GM23248 (cell line): ENCODE data around the gene SLIT3. TPM values are rescaled to one million over a fixed set of nuclear protein-coding genes. Genes with fewer than 3 reads are reported as not detected.

ENCODE experiments used
- DNase-seq: peaks from one replicate; pipeline ENCODE4 v3.0.0-alpha.2; 2015
- H2AFZ ChIP-seq: fragments of 200-600 bp; sonication (generic); 2 replicates; pipeline ENCODE4 v1.6.1; 2016; ENCODE audit warnings: antibody characterized with exemption
- H3F3A ChIP-seq: fragments of 200-600 bp; sonication (generic); 2 replicates; pipeline ENCODE4 v1.6.1; 2016; ENCODE audit warnings: mild to moderate bottlenecking, antibody characterized with exemption, mixed run types; ENCODE audit not compliant: insufficient read depth
- H3K27ac ChIP-seq: fragments of 200-600 bp; sonication (generic); 2 replicates; pipeline ENCODE4 v1.5.1; 2016; ENCODE audit warnings: mild to moderate bottlenecking
- H3K27me3 ChIP-seq: fragments of 200-600 bp; sonication (generic); replicated peaks from 2 replicates; pipeline ENCODE4 v1.6.1; 2016; ENCODE audit warnings: mild to moderate bottlenecking; ENCODE audit not compliant: insufficient read depth
- H3K36me3 ChIP-seq: fragments of 200-600 bp; sonication (generic); 2 replicates; pipeline ENCODE4 v1.6.1; 2016; ENCODE audit warnings: low read depth, mild to moderate bottlenecking
- H3K4me1 ChIP-seq: fragments of 200-600 bp; sonication (generic); 2 replicates; pipeline ENCODE4 v1.6.1; 2016; ENCODE audit warnings: mild to moderate bottlenecking; ENCODE audit not compliant: insufficient read depth
- H3K4me2 ChIP-seq: fragments of 200-600 bp; sonication (generic); one replicate; pipeline ENCODE4 v1.6.1; 2016; ENCODE audit warnings: mild to moderate bottlenecking; ENCODE audit not compliant: unreplicated experiment
- H3K4me3 ChIP-seq: fragments of 200-600 bp; sonication (generic); 2 replicates; pipeline ENCODE4 v1.5.1; 2016; ENCODE audit warnings: mild to moderate bottlenecking
- H3K79me2 ChIP-seq: fragments of 200-600 bp; sonication (generic); 2 replicates; pipeline ENCODE4 v1.6.1; 2016; ENCODE audit warnings: mild to moderate bottlenecking; ENCODE audit not compliant: insufficient read depth
- H3K9ac ChIP-seq: fragments of 200-600 bp; sonication (generic); 2 replicates; pipeline ENCODE4 v1.6.1; 2016; ENCODE audit warnings: mild to moderate bottlenecking
- H3K9me2 ChIP-seq: fragments of 200-600 bp; sonication (generic); 2 replicates; pipeline ENCODE4 v1.6.1; 2016; ENCODE audit warnings: mixed run types, mild to moderate bottlenecking, moderate library complexity; ENCODE audit not compliant: insufficient read depth
- H3K9me3 ChIP-seq: fragments of 200-600 bp; sonication (generic); one replicate; pipeline ENCODE4 v1.6.1; 2017; ENCODE audit warnings: low read depth
- H4K20me1 ChIP-seq: fragments of 200-600 bp; sonication (generic); 2 replicates; pipeline ENCODE4 v1.6.0; 2016; ENCODE audit not compliant: insufficient read depth
- EZH2 ChIP-seq: fragments of 200-600 bp; sonication (generic); IDR thresholded peaks from 2 replicates; pipeline ENCODE4 v1.6.1; 2018; ENCODE audit warnings: antibody characterized with exemption, mild to moderate bottlenecking; ENCODE audit not compliant: insufficient read depth, poor library complexity, severe bottlenecking
- EZH2phosphoT487 ChIP-seq: fragments of 200-600 bp; sonication (generic); IDR thresholded peaks from 2 replicates; pipeline ENCODE4 v1.6.1; 2018; ENCODE audit warnings: antibody characterized with exemption, moderate library complexity, mild to moderate bottlenecking, low read depth; ENCODE audit not compliant: insufficient read depth
- WGBS, 2 experiments: methylation state at CpG; one replicate each; pipeline ENCODE4 v1.1.6; 2015 to 2017; ENCODE audit warnings: low lambda C conversion rate in 2 of 2, low coverage in 1 of 2; ENCODE audit errors: missing lambda C conversion rate in 2 of 2; 5-methylcytosine and 5-hydroxymethylcytosine counted together
- in situ Hi-C: fragments of 300-500 bp; cut with MboI; formaldehyde crosslinking; loops from 2 replicates; pipeline ENCODE4 v1.15.0; 2020
- polyA plus RNA-seq: library from polyadenylated mRNA; unstranded; fragments of >200 nt; fragmentation: Nextera tagmentation; extraction: Ambion mirVana; gene quantifications from 2 replicates; pipeline ENCODE4 v1.2.1, GENCODE V29; 2016
- total RNA-seq: library from RNA; depleted of rRNA; stranded (reverse); fragments of >200 nt; shearing (Covaris generic); gene quantifications from 2 replicates; pipeline ENCODE4 v1.2.3, GENCODE V29; 2014

Gene SLIT3
- total and polyA plus RNA-seq, 2 experiments from 2014 or later: 61.9 to 100 TPM

- H3K4me1 ChIP-seq: peaks cover 13% of the 10 kb centered on the region
- no peak overlapping the region for H3K4me2 ChIP-seq
- no peaks in the 10 kb centered on the region for H4K20me1 ChIP-seq
- no peak overlapping the region for H3K27ac ChIP-seq
- H3K9me2 ChIP-seq: no peaks in the 10 kb centered on the region
- no peaks in the 10 kb centered on the region for H3K9me3 ChIP-seq
- no peaks in the 10 kb centered on the region for H3K27me3 ChIP-seq
- H2AFZ ChIP-seq: no peak overlapping the region
- no peaks in the 10 kb centered on the region for H3K79me2 ChIP-seq
- 0 out of 2 replicates have a peak, but pooled peaks cover 7% of the 10 kb centered on the region for H3F3A ChIP-seq
- 96 to 97% methylated on average over 11 of the region's 11 CpGs for WGBS, 2 experiments
- no peaks in the 10 kb centered on the region for H3K36me3 ChIP-seq
- H3K4me3 ChIP-seq: no peak overlapping the region
- DNase-seq: no peak
- no peak overlapping the region for H3K9ac ChIP-seq
- in situ Hi-C loops: no loop called here
- no peak for TF ChIP-seq EZH2phosphoT487
- TF ChIP-seq EZH2: no peak
Observed at GRCh38 chr5:169027501-169028061, 273.4 kb downstream of the SLIT3 start.

GRCh38 chr5:169025491-169025890 lies 275.4 kb downstream of the SLIT3 start:
- H3K9me3 ChIP-seq: no peaks in the 10 kb centered on the region
- no peaks in the 10 kb centered on the region for H3K36me3 ChIP-seq
- H3K4me2 ChIP-seq: no peak overlapping the region
- no peaks in the 10 kb centered on the region for H3K9me2 ChIP-seq
- H3K27ac ChIP-seq: no peak overlapping the region
- 92 to 97% methylated on average over 1 of the region's 1 CpG for WGBS, 2 experiments
- no peak overlapping the region for H3K9ac ChIP-seq
- peaks cover 13% of the 10 kb centered on the region for H3K4me1 ChIP-seq
- H2AFZ ChIP-seq: no peak overlapping the region
- no peak overlapping the region for H3K4me3 ChIP-seq
- H3F3A ChIP-seq: peaks cover 3% of the 10 kb centered on the region; the same call in 1 of the 2 replicates
- TF ChIP-seq EZH2phosphoT487: no peak
- TF ChIP-seq EZH2: no peak
- in situ Hi-C loops: no loop called here
- H3K79me2 ChIP-seq: no peaks in the 10 kb centered on the region
- no peaks in the 10 kb centered on the region for H4K20me1 ChIP-seq
- DNase-seq: no peak
- H3K27me3 ChIP-seq: no peaks in the 10 kb centered on the region

GRCh38 chr5:169024421-169024820 lies 276.5 kb downstream of the SLIT3 start:
- in situ Hi-C loops: no loop called here
- Histone ChIP-seq H3K4me3 (no peak overlapping the region), H3K9me2 (no peaks in the 10 kb centered on the region), H3K27me3 (no peaks in the 10 kb centered on the region), H3K4me2 (no peak overlapping the region), H3K4me1 (peaks cover 4% of the 10 kb centered on the region), H3K36me3 (no peaks in the 10 kb centered on the region), H3K27ac (no peak overlapping the region), H3K9ac (no peak overlapping the region), H3F3A (no peaks in the 10 kb centered on the region; the same call in 1 of the 2 replicates), H3K79me2 (no peaks in the 10 kb centered on the region), H3K9me3 (no peaks in the 10 kb centered on the region), H4K20me1 (no peaks in the 10 kb centered on the region), H2AFZ (no peak overlapping the region)
- no peak for TF ChIP-seq EZH2phosphoT487
- TF ChIP-seq EZH2: no peak
- DNase-seq: no peak
- 54 to 61% methylated on average over 11 of the region's 11 CpGs for WGBS, 2 experiments

- H3K27me3 ChIP-seq: no peaks in the 10 kb centered on the region
- TF ChIP-seq EZH2: no peak
- TF ChIP-seq EZH2phosphoT487: no peak
- H3K4me1 ChIP-seq: no peaks in the 10 kb centered on the region
- no peaks in the 10 kb centered on the region for H3K79me2 ChIP-seq
- H3K4me2 ChIP-seq: no peak overlapping the region
- no peak overlapping the region for H3K4me3 ChIP-seq
- no peak overlapping the region for H2AFZ ChIP-seq
- no peak overlapping the region for H3K9ac ChIP-seq
- H3F3A ChIP-seq: no peaks in the 10 kb centered on the region; the same call in 1 of the 2 replicates
- DNase-seq: no peak
- H3K36me3 ChIP-seq: no peaks in the 10 kb centered on the region
- in situ Hi-C loops: no loop called here
- H3K9me2 ChIP-seq: no peaks in the 10 kb centered on the region
- WGBS, 2 experiments: 97 to 99% methylated on average over 4 of the region's 4 CpGs
- no peak overlapping the region for H3K27ac ChIP-seq
- H4K20me1 ChIP-seq: no peaks in the 10 kb centered on the region
- H3K9me3 ChIP-seq: no peaks in the 10 kb centered on the region
Observed at GRCh38 chr5:169022718-169023117, 278.2 kb downstream of the SLIT3 start.
